Activated CD8-positive, alpha-beta memory T cell treated with anti-CD3 and anti-CD28 coated beads for 24 hours (primary cell): Measurements from ENCODE around the gene FAAP20.

Experiments used
- DNase-seq: peaks from one replicate; pipeline ENCODE4 v3.0.0-alpha.2; 2020

FAAP20 gene, protein sequence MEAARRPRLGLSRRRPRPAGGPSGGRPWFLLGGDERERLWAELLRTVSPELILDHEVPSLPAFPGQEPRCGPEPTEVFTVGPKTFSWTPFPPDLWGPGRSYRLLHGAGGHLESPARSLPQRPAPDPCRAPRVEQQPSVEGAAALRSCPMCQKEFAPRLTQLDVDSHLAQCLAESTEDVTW

DNA sequence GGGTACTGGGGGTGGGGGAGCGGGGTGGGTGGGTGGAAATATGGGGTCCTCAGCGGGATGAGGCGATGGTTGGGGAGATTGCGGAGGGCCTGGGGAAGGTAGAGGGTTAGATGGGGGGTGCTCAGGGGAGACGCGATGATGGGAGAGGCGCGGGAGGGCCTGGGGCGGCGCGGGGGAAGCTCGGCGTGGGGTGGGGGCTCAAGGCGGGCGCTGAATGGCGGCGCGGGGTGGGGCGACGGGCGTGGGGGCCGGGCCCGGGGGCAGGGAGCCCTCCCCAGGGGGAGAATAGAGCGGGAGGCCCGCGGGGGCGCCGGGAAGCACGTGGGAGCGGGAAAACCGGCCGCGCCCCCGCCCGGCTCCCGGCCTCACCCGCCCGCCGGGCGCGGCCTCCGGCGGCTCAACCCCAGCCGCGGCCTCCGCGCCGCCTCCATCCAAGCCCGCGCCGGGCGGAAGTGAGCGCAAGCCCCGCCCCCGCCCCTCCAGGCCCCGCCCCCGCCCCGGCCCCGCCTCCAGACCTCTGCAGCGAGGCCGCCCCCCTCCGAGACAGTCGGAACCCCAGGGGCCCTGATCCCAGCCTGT lies at the start of gene FAAP20:
FAAP20 (minus strand) TSS at position 454 of the 579 bp plus-strand sequence; CDS start at position 431, 23 bp downstream.
- no peak for DNase-seq

DNA sequence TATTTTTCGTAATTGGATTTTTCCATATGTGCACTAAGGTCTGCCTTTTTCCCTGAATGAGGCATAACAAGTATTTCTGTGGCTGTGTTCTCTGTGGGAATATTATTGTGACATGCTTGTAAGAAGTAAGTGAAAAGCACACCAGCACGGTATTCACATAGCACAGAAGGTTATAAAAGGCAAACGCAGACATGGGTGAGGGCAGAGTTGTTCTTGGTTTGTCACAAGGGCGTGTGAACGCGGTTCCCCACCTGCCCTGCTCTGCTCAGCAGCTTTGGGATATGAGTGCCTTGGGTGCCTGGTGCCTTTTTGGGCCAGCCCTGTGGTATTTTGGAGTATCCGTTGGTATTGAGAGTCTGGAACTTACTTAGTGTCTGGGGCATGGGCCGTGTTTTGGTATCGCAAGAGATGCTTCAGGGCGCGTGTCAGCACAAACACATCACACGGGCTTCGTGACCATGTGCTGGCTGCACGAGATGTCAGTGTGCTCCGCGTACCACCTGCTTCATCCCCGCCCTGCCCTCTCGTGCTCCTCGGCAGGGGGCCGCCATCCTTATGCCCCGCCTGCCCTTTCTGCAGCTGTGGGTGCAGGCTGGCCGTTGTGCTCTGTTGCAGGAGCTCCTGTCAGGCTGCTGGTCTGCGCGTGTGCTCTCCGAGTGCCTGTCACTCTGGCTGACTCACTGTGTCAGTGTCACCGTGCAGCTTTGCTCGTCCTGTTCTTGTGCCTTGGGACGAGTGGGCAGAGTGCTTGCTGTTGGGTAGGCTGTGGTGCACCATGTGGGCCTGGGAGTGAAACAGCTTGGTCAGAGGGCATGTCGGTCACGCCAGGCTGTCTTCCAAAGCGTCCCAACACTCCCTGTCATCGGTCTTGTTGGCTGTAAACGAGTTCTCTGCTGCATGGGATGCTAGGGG lies 48.5 kb upstream of the FAAP20 start:
- DNase-seq, result no peak

- no peak for DNase-seq
These were observed 47.2 kb upstream of the FAAP20 start for GRCh38 chr1:2241820-2242219.

DNA sequence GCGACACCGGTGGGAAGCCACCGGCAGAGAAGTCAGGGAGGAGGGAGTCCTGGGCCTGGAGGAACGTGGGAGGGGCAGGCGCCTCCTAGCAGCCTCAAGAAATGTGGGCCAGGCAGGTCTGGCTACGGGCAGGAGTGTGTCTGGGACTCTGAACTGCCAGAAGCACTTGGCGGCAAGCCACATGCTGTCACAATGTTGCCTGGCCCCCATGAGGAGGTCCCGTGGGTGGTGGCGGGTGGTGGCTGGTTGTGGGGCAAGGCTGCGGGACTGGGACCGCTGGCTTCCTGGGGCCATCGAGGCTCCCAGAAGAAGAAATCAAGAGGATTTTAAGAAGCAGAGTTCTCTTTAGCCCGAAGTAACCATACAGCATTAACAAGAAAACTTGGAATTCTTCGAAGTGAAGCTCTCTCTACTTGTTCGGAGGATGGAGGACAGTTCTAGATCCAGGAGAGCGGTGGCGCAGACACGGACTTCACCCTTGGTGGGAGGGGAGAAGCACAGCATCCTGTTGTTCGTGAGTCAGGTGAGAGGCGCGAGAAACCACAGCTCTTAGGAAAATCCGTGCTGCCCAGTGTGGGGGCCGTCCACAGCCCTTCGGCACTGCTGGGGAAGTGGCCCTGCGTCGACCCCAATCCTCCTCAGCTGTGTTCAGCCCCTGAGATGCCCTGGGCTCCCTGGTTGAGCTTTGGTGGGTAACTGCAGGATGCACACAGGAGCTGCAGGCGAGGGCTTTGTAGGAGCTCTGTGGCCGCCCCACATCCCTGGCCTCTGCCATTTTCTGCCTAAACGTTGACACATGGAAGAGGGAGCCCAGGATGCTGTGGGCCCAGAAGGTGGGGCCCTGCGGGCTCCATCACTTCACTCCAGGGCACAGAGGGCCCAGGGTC lies 45.9 kb upstream of the FAAP20 start:
- no peak for DNase-seq

- DNase-seq, result no peak
These were observed 44.9 kb upstream of the FAAP20 start for GRCh38 chr1:2239384-2239985.

DNA sequence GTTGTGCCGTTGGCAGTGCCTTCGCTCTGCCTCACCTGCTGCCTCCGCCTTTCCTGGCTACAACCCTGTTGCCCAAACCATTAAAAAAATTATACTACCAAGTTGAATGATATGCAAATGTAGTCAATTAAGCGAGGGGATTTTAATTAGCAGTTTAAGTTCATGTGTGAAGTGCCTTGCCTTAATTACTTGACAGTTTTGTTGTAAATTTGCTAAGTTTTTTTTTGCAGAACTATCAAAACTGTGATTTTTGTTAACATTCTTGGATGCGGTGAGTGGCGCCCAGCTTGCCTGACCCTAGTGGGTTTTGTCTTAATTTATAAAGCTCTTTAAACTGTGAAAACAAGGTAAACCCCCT lies 44.4 kb upstream of the FAAP20 start:
- DNase-seq, result no peak

- DNase-seq, result no peak
These were observed 43.9 kb upstream of the FAAP20 start for GRCh38 chr1:2238361-2239012.

DNA sequence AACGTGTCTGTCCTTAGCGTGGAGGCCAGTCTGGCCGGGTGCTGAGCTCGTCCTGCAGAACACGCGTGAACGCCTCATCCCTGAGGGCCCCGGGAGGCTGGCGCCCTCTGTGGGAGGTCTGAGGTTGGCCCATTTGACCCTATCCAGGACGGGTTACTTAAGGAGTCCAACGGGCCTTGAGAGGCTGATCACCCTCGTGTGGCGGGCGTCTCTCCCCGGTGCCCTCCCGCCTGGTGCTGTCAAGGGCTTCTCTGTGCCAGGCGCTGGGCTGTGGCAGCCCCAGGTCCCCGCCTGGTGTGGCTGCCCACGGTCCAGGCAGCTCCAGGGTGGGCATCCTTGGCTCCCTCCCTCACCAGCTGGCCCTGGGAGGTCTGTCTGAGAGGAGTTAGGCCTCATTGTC lies 43.2 kb upstream of the FAAP20 start:
- no peak for DNase-seq

DNA sequence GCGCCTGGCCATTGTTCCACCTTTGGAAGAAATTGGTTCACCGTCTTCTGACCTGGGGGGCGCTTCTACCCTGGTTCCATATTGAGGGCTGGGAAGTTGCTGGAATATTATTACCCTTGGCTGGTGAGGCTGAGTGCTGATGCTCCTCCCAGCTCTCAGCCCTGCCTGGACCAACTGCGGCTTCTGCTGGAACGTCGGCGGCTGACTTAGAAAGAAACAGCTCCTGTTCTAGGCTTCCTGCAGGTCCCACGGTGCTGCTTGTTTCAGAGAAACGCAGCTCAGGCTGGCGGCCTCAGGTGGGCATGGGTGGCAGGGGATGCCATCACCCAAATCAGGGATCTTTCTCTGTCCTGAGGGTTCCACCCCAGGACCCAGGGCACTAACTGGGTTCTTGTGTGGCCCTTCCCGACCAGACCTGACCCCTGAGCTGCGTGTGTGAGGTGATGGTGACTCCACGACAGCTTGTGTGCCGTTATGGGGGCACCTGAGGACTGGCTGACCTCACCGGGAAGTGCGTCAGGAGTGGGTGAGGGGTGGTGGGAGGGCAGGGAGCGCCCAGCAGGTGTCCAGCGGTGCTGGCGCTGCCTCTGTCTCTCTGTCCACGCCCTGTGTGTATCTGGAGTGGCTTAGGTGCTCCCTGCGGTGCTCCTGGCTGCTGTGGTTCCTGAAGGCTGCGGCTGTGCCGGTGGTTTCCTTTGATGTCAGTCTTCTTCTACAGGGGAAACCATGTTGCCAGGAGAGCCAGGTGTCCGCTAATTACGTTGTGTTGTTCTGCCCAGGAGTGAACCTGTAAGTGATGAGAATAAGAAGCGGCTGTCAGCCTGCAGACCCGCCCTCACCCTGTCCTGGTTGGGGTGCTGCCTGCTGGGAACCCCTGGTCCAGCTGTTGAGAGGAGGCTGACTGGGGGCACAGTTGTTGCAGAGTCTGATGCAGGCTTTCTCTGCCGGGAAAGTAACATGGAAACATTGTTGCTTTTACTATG lies 42.4 kb upstream of the FAAP20 start:
- DNase-seq, result no peak

GRCh38 chr1:2235300-2235998 lies 40.9 kb upstream of the FAAP20 start:
- no peak for DNase-seq

DNA sequence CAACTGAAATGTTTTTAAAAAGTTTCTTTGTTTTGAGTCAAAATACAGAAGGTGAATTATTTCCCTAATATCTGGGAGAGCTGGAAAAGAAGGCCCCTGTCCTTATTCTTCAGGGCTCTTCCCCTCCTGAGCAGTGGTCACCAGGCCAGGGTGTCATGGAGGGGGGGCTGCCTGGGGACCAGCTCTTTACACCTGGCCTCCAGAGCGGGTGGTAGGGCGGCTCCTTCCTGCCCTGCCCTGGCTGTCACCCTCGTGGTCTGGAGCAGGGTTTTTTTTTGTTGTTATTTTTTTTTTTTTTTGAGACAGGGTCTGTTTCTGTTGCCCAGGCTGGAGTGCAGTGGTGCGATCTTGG lies 40.2 kb upstream of the FAAP20 start:
- no peak for DNase-seq

- DNase-seq, result peak; percentile 83
These were observed 39.6 kb upstream of the FAAP20 start for GRCh38 chr1:2233997-2234761.

DNA sequence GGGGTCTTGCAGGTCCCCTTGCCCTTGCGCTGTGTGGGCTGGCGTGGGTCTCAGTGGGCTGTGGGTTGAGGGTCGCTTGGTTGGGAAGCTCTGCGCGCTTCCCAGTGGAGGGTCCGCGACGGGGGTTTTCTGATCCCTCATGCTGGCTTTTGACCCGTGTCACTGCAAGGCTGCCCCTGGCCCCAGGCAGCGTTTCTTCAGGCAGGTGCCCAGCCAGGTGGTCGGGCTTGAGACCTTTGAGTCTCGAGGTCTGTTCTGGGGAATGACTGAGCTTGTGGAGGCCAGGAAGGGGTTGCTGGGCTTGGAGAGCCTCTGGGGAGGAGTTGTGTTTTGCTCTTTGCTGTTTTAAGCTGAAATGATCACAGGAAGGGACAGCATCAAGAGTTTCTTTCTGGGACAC lies 38.9 kb upstream of the FAAP20 start:
- no peak for DNase-seq

GRCh38 chr1:2232916-2233438 lies 38.4 kb upstream of the FAAP20 start:
- DNase-seq, result no peak

DNA sequence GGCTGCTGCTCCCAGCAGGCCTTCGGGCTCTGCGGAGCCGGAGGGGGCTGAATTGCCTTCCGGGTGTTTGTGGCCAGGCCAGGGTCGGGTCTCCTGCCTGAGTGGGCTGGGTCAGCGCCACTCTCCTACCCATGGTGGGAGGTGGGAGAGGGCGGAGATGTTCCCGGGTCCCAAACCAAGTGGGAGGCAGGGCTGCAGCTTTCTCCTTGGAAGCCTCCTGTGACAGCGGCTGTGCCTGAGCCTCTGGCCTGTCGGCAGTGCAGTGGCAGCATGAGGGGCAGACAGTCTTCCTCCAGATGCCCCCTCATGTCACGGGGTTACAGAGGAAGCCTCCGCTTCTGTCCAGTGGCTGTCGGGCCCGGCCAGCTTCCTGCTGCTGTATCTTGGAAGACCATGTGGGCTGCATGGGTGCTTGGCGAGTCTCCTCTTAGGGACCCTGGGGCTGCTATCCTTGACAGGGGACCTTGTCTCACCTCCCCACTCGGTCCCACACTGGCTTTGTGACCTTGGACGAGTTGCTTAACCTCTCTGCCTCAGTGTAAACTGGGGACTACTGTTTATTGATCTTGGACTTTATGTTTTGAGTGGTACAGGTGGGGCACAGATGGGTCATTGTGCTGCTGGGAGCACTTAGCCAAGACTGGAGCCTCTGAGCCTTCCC lies 37.8 kb upstream of the FAAP20 start:
- no peak for DNase-seq

DNA sequence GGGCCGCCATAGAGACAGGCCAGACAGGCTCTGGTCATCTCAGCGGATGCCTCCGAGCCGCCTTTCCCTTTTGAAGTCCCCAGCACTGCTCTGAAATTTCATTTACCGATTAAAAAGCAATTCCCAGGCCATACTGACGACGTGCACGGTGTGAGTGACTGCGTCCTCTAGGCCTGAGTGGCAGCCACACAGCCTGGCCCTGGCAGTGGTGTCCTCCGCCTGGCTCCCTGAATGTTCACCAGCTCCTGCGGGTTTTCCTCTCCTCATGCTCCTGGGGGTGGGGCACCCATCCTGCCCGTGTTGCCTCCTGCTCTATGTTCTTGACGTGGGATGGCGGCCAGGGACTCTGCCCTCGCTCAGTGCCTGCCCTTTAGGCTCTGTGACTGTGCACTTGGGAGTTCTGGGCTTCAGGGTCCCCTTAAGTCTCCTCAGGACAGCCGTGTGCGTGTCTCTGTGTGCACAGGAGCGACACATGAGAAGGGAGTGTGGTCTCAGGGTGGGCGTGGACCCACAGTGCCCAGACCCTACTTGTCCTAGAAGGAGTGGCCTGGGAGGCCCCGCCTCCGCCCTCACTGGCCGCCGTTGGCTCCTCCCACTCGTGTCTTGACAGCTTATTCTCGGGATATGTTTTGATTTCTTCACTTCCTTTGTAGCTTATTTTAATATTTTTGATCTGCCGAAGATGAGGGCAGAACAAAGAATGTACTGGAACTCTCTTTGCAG lies 37.1 kb upstream of the FAAP20 start:
- DNase-seq, result peak; percentile 83

GRCh38 chr1:2230781-2231531 lies 36.4 kb upstream of the FAAP20 start:
- peak; percentile 69 for DNase-seq
